GM12873 (cell line): ENCODE data around the gene GPR39.

ENCODE experiments used
- TF ChIP-seq, protein P1 (sequence below): IDR thresholded peaks from 2 replicates; pipeline ENCODE4 v1.5.1; 2012; ENCODE audit warnings: low read depth, mild to moderate bottlenecking, moderate library complexity, low read length, control low read depth; ENCODE audit not compliant: insufficient read depth; ENCODE audit errors: missing control alignments

The GPR39 gene

DNA sequence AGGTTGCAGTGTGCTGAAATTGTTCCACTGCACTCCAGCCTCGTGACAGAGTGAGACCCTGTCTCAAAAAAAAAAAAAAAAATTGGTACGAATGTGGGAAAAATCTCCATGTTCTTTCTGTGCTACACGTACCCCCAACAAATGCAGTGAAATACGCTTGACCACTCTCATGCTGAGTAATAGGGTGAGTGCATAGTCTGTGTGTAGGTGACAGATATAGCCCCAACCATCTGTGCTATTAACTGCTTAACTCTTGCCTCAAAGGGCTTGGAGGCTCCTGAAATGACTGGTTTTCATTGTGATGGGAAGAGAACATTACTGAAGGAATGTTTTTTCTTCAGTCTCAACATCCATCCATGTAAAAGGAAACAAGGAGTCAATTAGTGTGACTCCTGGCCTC lies 237.7 kb downstream of the GPR39 start:
- TF ChIP-seq, protein P1, sequence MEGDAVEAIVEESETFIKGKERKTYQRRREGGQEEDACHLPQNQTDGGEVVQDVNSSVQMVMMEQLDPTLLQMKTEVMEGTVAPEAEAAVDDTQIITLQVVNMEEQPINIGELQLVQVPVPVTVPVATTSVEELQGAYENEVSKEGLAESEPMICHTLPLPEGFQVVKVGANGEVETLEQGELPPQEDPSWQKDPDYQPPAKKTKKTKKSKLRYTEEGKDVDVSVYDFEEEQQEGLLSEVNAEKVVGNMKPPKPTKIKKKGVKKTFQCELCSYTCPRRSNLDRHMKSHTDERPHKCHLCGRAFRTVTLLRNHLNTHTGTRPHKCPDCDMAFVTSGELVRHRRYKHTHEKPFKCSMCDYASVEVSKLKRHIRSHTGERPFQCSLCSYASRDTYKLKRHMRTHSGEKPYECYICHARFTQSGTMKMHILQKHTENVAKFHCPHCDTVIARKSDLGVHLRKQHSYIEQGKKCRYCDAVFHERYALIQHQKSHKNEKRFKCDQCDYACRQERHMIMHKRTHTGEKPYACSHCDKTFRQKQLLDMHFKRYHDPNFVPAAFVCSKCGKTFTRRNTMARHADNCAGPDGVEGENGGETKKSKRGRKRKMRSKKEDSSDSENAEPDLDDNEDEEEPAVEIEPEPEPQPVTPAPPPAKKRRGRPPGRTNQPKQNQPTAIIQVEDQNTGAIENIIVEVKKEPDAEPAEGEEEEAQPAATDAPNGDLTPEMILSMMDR: no peak

DNA sequence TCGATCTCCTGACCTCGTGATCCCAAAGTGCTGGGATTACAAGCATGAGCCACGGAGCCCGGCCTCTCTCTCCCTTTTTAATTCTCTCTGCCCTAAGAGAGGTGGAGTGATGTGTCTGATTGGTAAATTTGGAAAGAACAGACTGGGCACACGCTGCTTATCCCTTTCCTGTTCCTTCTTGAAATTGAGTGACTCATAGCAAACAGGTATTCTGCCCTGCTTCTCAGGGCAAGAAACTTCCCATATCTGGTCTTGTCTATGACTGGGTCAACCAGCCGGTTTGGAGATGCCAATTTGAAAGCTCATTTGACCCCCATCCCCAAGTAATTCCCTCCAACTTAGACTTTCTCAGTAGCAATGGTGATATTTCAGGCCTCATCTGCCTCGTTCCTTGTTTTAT lies 238.4 kb downstream of the GPR39 start:
- TF ChIP-seq, protein P1: no peak

DNA sequence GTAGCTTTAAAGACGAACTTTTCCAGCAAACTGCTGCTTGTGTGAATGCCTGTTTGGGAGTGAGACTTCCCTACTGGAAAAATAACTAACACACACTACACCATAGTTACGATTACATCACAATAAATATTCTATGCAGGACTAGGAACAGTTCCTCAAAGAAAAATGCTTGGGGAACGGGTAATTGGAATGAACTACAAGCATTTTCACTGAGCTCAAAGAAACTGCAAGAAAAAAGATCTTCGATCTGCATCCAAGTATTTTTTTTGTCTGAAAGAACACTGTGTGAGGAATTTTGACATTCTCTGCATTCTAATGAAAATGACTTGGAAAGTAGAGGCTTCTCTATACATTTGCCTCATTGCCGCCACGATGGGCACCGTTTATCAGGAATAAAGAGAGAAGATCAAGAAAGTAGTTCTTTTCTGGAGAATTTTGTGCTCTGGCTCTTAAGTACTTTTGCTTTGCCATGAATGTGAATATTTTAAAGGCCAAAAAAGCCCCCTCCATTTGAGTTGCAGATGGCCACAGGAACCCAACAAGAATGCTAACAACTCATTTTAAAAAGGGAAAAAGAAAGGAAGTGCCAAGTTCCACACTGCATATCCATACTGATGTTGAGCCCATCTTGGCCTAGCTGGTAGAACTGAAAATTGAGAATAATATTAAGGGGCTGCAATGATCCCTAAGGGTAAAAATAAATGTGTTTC lies 239.8 kb downstream of the GPR39 start:
- TF ChIP-seq, protein P1: no peak

DNA sequence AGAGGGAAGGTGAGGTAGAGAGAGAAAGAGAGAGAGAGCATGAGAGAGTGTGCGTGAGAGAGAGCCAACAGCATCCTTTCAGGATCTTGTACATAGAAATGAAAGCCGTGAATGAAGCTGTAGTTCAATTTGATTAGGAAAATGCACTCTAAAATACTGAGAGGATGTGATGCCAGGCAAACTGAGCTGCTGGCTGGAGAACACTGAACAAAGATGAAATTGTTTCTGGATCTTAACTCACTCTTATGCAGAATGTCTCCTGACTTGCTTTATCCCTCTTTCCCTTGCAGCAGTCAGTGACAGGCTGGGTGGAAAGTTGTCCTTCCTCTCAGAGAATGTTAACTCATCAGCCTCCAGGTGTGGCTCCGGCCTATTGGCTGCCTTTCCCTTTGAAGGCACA lies 242.7 kb downstream of the GPR39 start:
- TF ChIP-seq, protein P1: no peak

DNA sequence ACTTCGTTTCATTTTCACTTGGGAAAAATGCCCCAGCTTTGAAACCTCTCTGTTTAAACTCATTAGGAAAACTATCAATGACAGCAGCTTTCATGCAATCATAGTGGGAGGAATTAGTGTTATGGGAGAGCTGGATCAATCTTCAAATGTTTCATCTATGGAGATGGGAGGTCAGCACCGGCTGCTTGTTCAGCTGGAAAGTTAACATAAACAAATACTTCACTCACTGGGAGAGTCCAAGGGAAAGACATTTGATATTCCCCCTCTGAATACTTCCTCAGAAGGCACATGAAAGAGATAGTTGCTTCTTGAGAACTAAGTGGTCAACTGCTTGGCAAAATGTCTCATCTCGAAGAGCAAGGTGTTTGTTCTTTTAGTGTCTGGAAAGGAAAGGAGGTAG lies 246.1 kb downstream of the GPR39 start:
- TF ChIP-seq, protein P1: no peak

DNA sequence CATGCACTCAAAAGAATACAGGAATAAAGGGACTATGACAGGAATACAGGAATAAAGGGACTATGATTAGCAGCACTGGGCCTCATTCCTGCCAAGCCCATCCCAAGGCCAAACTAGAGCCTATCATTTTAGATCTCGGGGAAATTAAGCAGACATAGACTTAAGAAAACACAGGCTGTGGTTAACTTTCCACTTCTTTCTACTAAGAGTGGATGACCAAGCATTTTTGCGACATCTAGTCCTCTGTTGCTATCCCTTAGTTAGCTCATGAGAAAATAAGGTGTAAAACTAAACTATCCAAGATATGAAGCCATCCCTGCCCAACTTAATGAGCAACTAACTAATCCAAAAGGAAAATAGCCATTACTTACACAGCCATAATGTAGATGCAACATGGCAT lies 247.5 kb downstream of the GPR39 start:
- TF ChIP-seq, protein P1: no peak

DNA sequence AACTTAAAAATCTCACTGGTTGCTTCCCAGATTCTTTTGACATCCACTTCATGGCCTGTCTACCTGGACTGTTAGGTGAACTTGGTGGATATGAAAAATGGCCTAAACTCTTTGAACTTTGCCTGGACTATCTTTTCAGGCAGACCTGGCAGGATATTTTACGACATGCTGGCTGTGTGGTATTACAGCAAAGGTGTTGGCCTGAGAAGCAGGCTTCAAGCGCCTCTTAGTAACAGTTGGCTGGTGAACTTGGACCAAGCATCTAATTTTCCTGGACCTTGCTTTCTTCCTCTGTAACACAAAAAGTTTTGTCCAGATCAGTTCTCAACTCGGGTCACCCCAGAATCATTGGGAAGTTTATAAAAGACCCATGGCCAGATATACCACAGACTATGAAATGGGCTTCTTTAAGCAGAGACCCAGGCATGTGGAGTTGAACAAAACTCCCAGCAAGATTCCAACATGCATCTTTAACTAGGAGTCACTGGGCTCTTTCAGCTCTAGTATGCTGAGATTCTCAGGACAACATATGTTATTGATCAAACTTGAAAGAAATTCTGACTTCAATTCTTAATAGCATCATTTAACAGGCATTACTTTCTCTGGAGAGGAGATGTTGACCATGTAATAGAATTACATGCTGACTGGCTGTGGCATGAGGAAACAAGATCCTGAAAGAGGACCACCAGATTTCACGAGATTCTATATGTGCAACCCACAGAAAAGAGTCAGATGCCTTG lies 249.0 kb downstream of the GPR39 start:
- TF ChIP-seq, protein P1: no peak
